Measurements from ENCODE around the gene ANKIB1. TPM values are rescaled to one million over a fixed set of nuclear protein-coding genes. Genes with fewer than 3 reads are reported as not detected.

ANKIB1 gene
- total RNA-seq, 4 donors from 2014 or later = 44.1 to 53.3 (median 44.9) TPM

GRCh38 chr7:92303761-92304160 lies 58.0 kb downstream of the ANKIB1 start:
- no peak overlapping the region for H3K27ac ChIP-seq
- no peaks in the 10 kb centered on the region for H3K36me3 ChIP-seq
- no peak overlapping the region for H3K4me3 ChIP-seq (replicated peaks in 1 of 3)
- no peaks in the 10 kb centered on the region for H3K27me3 ChIP-seq
- intact Hi-C loops (cut with DNase I) = no loop called here
- DNase-seq = no peak
- H3K9me3 ChIP-seq = no peaks in the 10 kb centered on the region
- 89 to 94% methylated on average over 2 of the region's 2 CpGs for WGBS, 2 donors
- H3K4me1 ChIP-seq = no peaks in the 10 kb centered on the region
- no peak for TF ChIP-seq CTCF (IDR thresholded peaks at IDR 0.05)
- no peak for TF ChIP-seq POLR2A (IDR thresholded peaks at IDR 0.05)

- H3K36me3 ChIP-seq = no peaks in the 10 kb centered on the region
- no peak overlapping the region for H3K4me3 ChIP-seq (replicated peaks in 1 of 3)
- intact Hi-C loops (cut with DNase I) = no loop called here
- H3K27me3 ChIP-seq = no peaks in the 10 kb centered on the region
- DNase-seq = no peak
- H3K27ac ChIP-seq = no peak overlapping the region
- TF ChIP-seq CTCF (IDR thresholded peaks at IDR 0.05) = no peak
- no peak for TF ChIP-seq POLR2A (IDR thresholded peaks at IDR 0.05)
- H3K9me3 ChIP-seq = no peaks in the 10 kb centered on the region
- H3K4me1 ChIP-seq = no peaks in the 10 kb centered on the region
- 95 to 98% methylated on average over 2 of the region's 2 CpGs for WGBS, 2 donors
These were observed 58.7 kb downstream of the ANKIB1 start for GRCh38 chr7:92304406-92304893.

- no peak overlapping the region for H3K27ac ChIP-seq
- no peaks in the 10 kb centered on the region for H3K4me1 ChIP-seq
- no peaks in the 10 kb centered on the region for H3K9me3 ChIP-seq
- intact Hi-C loops (cut with DNase I) = no loop called here
- TF ChIP-seq CTCF (IDR thresholded peaks at IDR 0.05) = no peak
- TF ChIP-seq POLR2A (IDR thresholded peaks at IDR 0.05) = no peak
- DNase-seq = no peak
- H3K4me3 ChIP-seq (replicated peaks in 1 of 3) = no peak overlapping the region
- 96 to 98% methylated on average over 2 of the region's 2 CpGs for WGBS, 2 donors
- H3K27me3 ChIP-seq = no peaks in the 10 kb centered on the region
- no peaks in the 10 kb centered on the region for H3K36me3 ChIP-seq
These were observed 60.4 kb downstream of the ANKIB1 start for GRCh38 chr7:92306153-92306552.

- no peak for TF ChIP-seq CTCF (IDR thresholded peaks at IDR 0.05)
- DNase-seq = no peak
- intact Hi-C loops (cut with DNase I) = no loop called here
These were observed 67.3 kb downstream of the ANKIB1 start for GRCh38 chr7:92313055-92313454.

GRCh38 chr7:92319243-92319642 lies 73.5 kb downstream of the ANKIB1 start:
- intact Hi-C loops (cut with DNase I) = no loop called here
- DNase-seq = no peak
- TF ChIP-seq CTCF (IDR thresholded peaks at IDR 0.05) (no peak), POLR2A (IDR thresholded peaks at IDR 0.05) (no peak)
- 83 to 85% methylated on average over 3 of the region's 3 CpGs for WGBS, 2 donors
- no peaks in the 10 kb centered on the region for H3K9me3 ChIP-seq
- H3K27ac ChIP-seq = no peak overlapping the region
- H3K27me3 ChIP-seq = no peaks in the 10 kb centered on the region
- no peaks in the 10 kb centered on the region for H3K4me1 ChIP-seq
- H3K4me3 ChIP-seq (replicated peaks in 1 of 3) = no peak overlapping the region
- no peaks in the 10 kb centered on the region for H3K36me3 ChIP-seq

More at GRCh38 chr7:92313055-92313454, 67.3 kb downstream of the ANKIB1 start:
- Histone ChIP-seq H3K4me3 (replicated peaks in 1 of 3) (no peak overlapping the region), H3K27me3 (no peaks in the 10 kb centered on the region), H3K4me1 (no peaks in the 10 kb centered on the region), H3K36me3 (no peaks in the 10 kb centered on the region), H3K27ac (no peak overlapping the region), H3K9me3 (no peaks in the 10 kb centered on the region)
- 92% methylated on average over 3 of the region's 3 CpGs for WGBS, 2 donors
